ENCODE results near the gene GDF11. TPM values are rescaled to one million over a fixed set of nuclear protein-coding genes. Genes with fewer than 3 reads are reported as not detected.

The GDF11 gene
- total RNA-seq, 1 experiment from 2014 or later, result 10.5 TPM

- Histone ChIP-seq H3K27me3 (no peaks in the 10 kb centered on the region), H3K9me3 (replicated peaks) (no peaks in the 10 kb centered on the region), H3K27ac (0 out of 2 replicates have a peak overlapping the region, but pooled peaks have one; percentile 54), H3K36me3 (no peaks in the 10 kb centered on the region), H3K4me3 (peak overlapping the region; percentile 57), H3K4me1 (peaks cover 10% of the 10 kb centered on the region; the same call in 1 of the 2 replicates)
- peak; percentile 65 to 81 for DNase-seq
Observed at GRCh38 chr12:55736780-55737580, 5.9 kb upstream of the GDF11 start.

GRCh38 chr12:55737581-55738122 lies 5.3 kb upstream of the GDF11 start:
- Histone ChIP-seq H3K27ac (peak overlapping the region; percentile 54), H3K27me3 (no peaks in the 10 kb centered on the region), H3K9me3 (replicated peaks) (no peaks in the 10 kb centered on the region), H3K4me1 (peaks cover 10% of the 10 kb centered on the region; the same call in 1 of the 2 replicates), H3K36me3 (no peaks in the 10 kb centered on the region), H3K4me3 (peak overlapping the region; percentile 57)
- DNase-seq, result peak in 1 of 2 experiments; percentile 33

- DNase-seq, result peak; percentile 88 to 93
- Histone ChIP-seq H3K4me3 (peak overlapping the region; percentile 57), H3K4me1 (peaks cover 10% of the 10 kb centered on the region; the same call in 1 of the 2 replicates), H3K36me3 (no peaks in the 10 kb centered on the region), H3K27me3 (no peaks in the 10 kb centered on the region), H3K27ac (peak overlapping the region; percentile 54), H3K9me3 (replicated peaks) (no peaks in the 10 kb centered on the region)
Observed at GRCh38 chr12:55738123-55739024, 4.5 kb upstream of the GDF11 start.

- no peaks in the 10 kb centered on the region for H3K36me3 ChIP-seq
- peak overlapping the region; percentile 57 for H3K4me3 ChIP-seq
- DNase-seq, result no peak
- H3K27ac ChIP-seq, result no peak overlapping the region
- no peaks in the 10 kb centered on the region for H3K9me3 ChIP-seq (replicated peaks)
- no peaks in the 10 kb centered on the region for H3K27me3 ChIP-seq
- H3K4me1 ChIP-seq, result peaks cover 10% of the 10 kb centered on the region; the same call in 1 of the 2 replicates
Observed at GRCh38 chr12:55739025-55739378, 3.9 kb upstream of the GDF11 start.

GRCh38 chr12:55741931-55742680 lies 816 bp upstream of the GDF11 start:
- Histone ChIP-seq H3K36me3 (no peaks in the 10 kb centered on the region), H3K27ac (no peak overlapping the region), H3K4me3 (peak overlapping the region; percentile 46), H3K27me3 (no peaks in the 10 kb centered on the region), H3K9me3 (replicated peaks) (no peaks in the 10 kb centered on the region), H3K4me1 (peaks cover 15% of the 10 kb centered on the region)
- no peak for DNase-seq

- DNase-seq, result peak; percentile 57 to 65
- peaks cover 7% of the 10 kb centered on the region for H3K4me1 ChIP-seq
- H3K9me3 ChIP-seq (replicated peaks), result no peaks in the 10 kb centered on the region
- H3K27me3 ChIP-seq, result no peaks in the 10 kb centered on the region
- H3K27ac ChIP-seq, result no peak overlapping the region; the same call in 1 of the 2 replicates
- peak overlapping the region; percentile 68 for H3K4me3 ChIP-seq
- H3K36me3 ChIP-seq, result 0 out of 2 replicates have a peak, but pooled peaks cover 3% of the 10 kb centered on the region
Observed at GRCh38 chr12:55743406-55744339, 751 bp downstream of the GDF11 start.

- no peaks in the 10 kb centered on the region for H3K27me3 ChIP-seq
- peak in 1 of 2 experiments; percentile 29 for DNase-seq
- H3K4me1 ChIP-seq, result peaks cover 7% of the 10 kb centered on the region
- no peaks in the 10 kb centered on the region for H3K9me3 ChIP-seq (replicated peaks)
- H3K4me3 ChIP-seq, result peak overlapping the region; percentile 68
- 0 out of 2 replicates have a peak, but pooled peaks cover 7% of the 10 kb centered on the region for H3K36me3 ChIP-seq
- no peak overlapping the region for H3K27ac ChIP-seq
Observed at GRCh38 chr12:55744340-55745030, 1.6 kb downstream of the GDF11 start.

- Histone ChIP-seq H3K36me3 (0 out of 2 replicates have a peak, but pooled peaks cover 7% of the 10 kb centered on the region), H3K4me3 (peak overlapping the region; percentile 33), H3K9me3 (replicated peaks) (no peaks in the 10 kb centered on the region), H3K27me3 (no peaks in the 10 kb centered on the region), H3K27ac (no peak overlapping the region), H3K4me1 (peaks cover 7% of the 10 kb centered on the region)
- peak; percentile 32 to 74 for DNase-seq
Observed at GRCh38 chr12:55745361-55746173, 2.6 kb downstream of the GDF11 start.

GRCh38 chr12:55746174-55746912 lies 3.4 kb downstream of the GDF11 start:
- H3K36me3 ChIP-seq, result peaks cover 12% of the 10 kb centered on the region; the same call in 1 of the 2 replicates
- H3K4me3 ChIP-seq, result no peak overlapping the region
- peaks cover 7% of the 10 kb centered on the region for H3K4me1 ChIP-seq
- no peaks in the 10 kb centered on the region for H3K9me3 ChIP-seq (replicated peaks)
- H3K27ac ChIP-seq, result no peak overlapping the region
- DNase-seq, result no peak
- no peaks in the 10 kb centered on the region for H3K27me3 ChIP-seq

- no peaks in the 10 kb centered on the region for H3K27me3 ChIP-seq
- H3K9me3 ChIP-seq (replicated peaks), result no peaks in the 10 kb centered on the region
- peaks cover 12% of the 10 kb centered on the region for H3K36me3 ChIP-seq
- H3K4me3 ChIP-seq, result no peak overlapping the region
- H3K27ac ChIP-seq, result no peak overlapping the region
- DNase-seq, result no peak
- H3K4me1 ChIP-seq, result peaks cover 7% of the 10 kb centered on the region
Observed at GRCh38 chr12:55746913-55747231, 4.0 kb downstream of the GDF11 start.

GRCh38 chr12:55748230-55748993 lies 5.5 kb downstream of the GDF11 start:
- no peaks in the 10 kb centered on the region for H3K27me3 ChIP-seq
- H3K9me3 ChIP-seq (replicated peaks), result no peaks in the 10 kb centered on the region
- no peak overlapping the region for H3K4me3 ChIP-seq
- no peak overlapping the region for H3K27ac ChIP-seq
- H3K36me3 ChIP-seq, result peaks cover 26% of the 10 kb centered on the region
- no peak for DNase-seq
- peaks cover 7% of the 10 kb centered on the region for H3K4me1 ChIP-seq

Measured in SJCRH30 (cell line).